ENCODE measurements around the gene BMAL1.

Gene BMAL1

GRCh38 chr11:13320688-13321087 is 43.1 kb downstream of the BMAL1 start:
- H3K27ac Mint-ChIP-seq = no peak overlapping the region
- peaks cover 23% of the 10 kb centered on the region for H3K4me1 Mint-ChIP-seq
- H3K36me3 Mint-ChIP-seq (ENCODE audit: low read depth) = no peaks in the 10 kb centered on the region
- H3K4me3 Mint-ChIP-seq = no peak overlapping the region
- DNase-seq = no peak
- H3K9me3 Mint-ChIP-seq = no peaks in the 10 kb centered on the region
- H3K27me3 Mint-ChIP-seq (ENCODE audit: low read depth, poor library complexity) = peaks cover 6% of the 10 kb centered on the region
- no peak for TF ChIP-seq CTCF (IDR thresholded peaks at IDR 0.05)

GRCh38 chr11:13321431-13321830 is 43.8 kb downstream of the BMAL1 start:
- Mint-ChIP-seq H3K9me3 (no peaks in the 10 kb centered on the region), H3K27ac (no peak overlapping the region), H3K4me1 (peaks cover 15% of the 10 kb centered on the region), H3K27me3 (ENCODE audit: low read depth, poor library complexity) (peaks cover 6% of the 10 kb centered on the region), H3K36me3 (ENCODE audit: low read depth) (no peaks in the 10 kb centered on the region), H3K4me3 (no peak overlapping the region)
- no peak for DNase-seq
- no peak for TF ChIP-seq CTCF (IDR thresholded peaks at IDR 0.05)

- peak overlapping the region; percentile 79 for H3K27ac Mint-ChIP-seq
- no peaks in the 10 kb centered on the region for H3K9me3 Mint-ChIP-seq
- no peak for TF ChIP-seq CTCF (IDR thresholded peaks at IDR 0.05)
- no peaks in the 10 kb centered on the region for H3K36me3 Mint-ChIP-seq (ENCODE audit: low read depth)
- peaks cover 28% of the 10 kb centered on the region for H3K4me1 Mint-ChIP-seq
- no peak for DNase-seq
- H3K27me3 Mint-ChIP-seq (ENCODE audit: low read depth, poor library complexity) = peaks cover 6% of the 10 kb centered on the region
- no peak overlapping the region for H3K4me3 Mint-ChIP-seq
These were observed 46.6 kb downstream of the BMAL1 start for GRCh38 chr11:13324141-13324540.

- no peak for TF ChIP-seq CTCF (IDR thresholded peaks at IDR 0.05)
- Mint-ChIP-seq H3K9me3 (no peaks in the 10 kb centered on the region), H3K4me1 (peaks cover 32% of the 10 kb centered on the region), H3K36me3 (ENCODE audit: low read depth) (no peaks in the 10 kb centered on the region), H3K27ac (no peak overlapping the region), H3K4me3 (no peak overlapping the region), H3K27me3 (ENCODE audit: low read depth, poor library complexity) (peaks cover 7% of the 10 kb centered on the region)
- no peak for DNase-seq
These were observed 47.1 kb downstream of the BMAL1 start for GRCh38 chr11:13324709-13325108.

- H3K9me3 Mint-ChIP-seq = no peaks in the 10 kb centered on the region
These were observed 49.8 kb downstream of the BMAL1 start for GRCh38 chr11:13327421-13327820.

More at GRCh38 chr11:13327421-13327820, 49.8 kb downstream of the BMAL1 start:
- Mint-ChIP-seq H3K4me1 (peaks cover 42% of the 10 kb centered on the region), H3K36me3 (ENCODE audit: low read depth) (no peaks in the 10 kb centered on the region), H3K27ac (peak overlapping the region; percentile 50), H3K27me3 (ENCODE audit: low read depth, poor library complexity) (peaks cover 8% of the 10 kb centered on the region), H3K4me3 (no peak overlapping the region)
- DNase-seq = no peak
- no peak for TF ChIP-seq CTCF (IDR thresholded peaks at IDR 0.05)
